Activated CD4-positive, alpha-beta T cell treated with anti-CD3 and anti-CD28 coated beads for 1 hour (primary cell): Measurements from ENCODE around the gene RNF223.
A peak's percentile ranks its signal among the peaks of the same experiment; 100 is the strongest.
"Not testable (repeated sequence)": the region's sequence is repeated elsewhere in the genome, so short reads cannot be mapped to it uniquely, and the experiment has no call there.

Source experiments
- DNase-seq: peaks from one replicate; pipeline ENCODE4 v3.0.0-alpha.2; 2020

The RNF223 gene

DNA sequence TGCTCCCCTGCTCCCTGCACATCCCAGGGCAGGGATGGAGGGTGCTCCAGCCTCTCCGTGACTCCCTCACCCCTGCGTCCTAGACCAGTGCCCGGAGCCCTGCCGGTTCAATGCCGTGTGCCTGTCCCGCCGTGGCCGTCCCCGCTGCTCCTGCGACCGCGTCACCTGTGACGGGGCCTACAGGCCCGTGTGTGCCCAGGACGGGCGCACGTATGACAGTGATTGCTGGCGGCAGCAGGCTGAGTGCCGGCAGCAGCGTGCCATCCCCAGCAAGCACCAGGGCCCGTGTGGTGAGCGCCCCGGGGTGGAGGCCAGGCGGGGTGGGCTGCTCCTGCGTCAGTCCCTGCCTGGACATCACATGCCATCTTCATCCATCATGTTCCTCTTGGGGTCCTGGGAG, 32.2 kb downstream of the RNF223 start:
- DNase-seq = no peak

DNA sequence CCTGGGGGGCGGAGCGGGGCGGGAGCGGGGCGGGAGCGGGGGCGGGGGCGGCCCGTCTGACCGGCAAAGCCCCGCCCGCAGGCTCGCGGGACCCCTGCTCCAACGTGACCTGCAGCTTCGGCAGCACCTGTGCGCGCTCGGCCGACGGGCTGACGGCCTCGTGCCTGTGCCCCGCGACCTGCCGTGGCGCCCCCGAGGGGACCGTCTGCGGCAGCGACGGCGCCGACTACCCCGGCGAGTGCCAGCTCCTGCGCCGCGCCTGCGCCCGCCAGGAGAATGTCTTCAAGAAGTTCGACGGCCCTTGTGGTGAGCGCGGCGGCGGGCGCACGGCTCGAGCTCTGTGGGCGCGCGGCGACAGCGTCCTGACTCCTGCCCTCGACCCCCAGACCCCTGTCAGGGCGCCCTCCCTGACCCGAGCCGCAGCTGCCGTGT, 33.0 kb downstream of the RNF223 start:
- DNase-seq = no peak

DNA sequence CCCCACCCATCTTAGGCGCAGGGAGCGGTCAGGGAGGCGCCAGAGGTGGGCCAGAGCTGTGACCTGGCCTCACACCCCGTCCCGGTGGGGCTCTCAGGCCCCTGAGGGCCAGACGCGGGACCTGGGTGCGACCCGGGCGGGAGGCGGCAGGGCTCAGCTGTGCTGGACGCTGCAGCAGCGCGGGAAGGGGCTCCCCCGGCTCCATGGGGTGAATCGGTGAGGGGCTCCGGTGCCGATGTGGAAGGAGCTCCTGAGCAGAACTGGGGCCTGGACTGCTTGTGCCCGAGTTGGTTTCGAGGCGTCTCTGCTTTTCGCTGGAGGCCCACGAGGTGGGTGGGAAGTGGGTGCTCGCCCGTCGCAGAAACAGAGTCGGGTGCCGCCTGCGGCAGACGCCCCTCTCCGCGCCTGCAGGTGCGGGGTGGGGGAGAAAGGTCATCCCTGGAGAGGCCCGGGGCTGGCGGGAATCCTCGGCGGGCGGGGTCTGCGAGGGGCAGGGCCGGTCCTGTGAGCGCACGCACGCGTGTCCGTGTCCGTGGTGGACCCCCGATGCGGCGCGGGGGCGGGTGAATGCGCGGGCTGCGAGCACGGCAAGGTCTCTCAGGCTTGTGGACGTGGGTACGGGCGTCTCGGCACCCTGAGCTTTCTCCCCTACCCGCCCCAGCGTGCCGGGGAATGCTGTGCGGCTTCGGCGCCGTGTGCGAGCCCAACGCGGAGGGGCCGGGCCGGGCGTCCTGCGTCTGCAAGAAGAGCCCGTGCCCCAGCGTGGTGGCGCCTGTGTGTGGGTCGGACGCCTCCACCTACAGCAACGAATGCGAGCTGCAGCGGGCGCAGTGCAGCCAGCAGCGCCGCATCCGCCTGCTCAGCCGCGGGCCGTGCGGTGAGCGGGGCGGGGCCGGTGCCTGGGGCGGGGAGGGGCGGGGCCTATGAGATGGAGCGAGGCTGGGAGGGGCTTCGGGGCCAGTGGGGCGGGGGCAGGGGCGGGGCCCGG, 33.8 kb downstream of the RNF223 start:
- peak; percentile 64 for DNase-seq

DNA sequence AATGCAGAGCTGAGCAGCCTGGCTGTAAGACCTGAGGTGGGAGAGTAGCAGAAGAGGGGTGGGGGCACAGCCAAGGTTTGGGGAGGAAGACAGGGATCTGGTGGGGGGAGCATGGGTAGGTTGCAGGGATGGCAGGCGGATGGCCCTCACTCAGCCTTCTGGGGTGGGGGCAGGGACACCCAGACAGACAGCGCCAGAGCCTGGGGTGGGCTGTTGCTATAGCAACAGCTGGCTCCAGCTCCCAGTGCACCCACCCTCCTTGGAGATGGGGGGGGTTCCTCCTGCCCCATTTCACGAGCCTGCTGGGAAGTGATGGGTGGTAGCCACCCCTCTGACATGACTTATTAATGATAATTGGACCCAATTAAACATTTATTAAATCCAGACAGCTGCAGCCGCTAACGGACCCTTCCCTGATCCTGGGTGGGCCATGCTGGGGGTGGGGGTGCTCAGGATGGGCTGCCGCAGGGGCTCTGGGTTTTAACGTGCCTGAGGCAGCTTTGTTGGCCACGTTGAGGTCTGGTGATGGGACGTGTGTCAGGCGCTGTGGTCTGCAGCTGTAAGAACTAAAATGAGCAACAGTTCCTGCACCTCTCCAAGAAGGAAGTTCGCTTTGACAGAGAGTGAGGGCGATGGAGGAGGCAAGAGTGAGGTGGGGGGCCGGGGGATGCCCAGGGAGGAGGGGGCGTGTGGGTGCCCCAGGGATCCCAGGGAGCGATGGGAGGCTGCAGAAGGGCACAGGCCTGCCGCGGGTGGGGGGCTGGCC, 34.8 kb downstream of the RNF223 start:
- DNase-seq = no peak

DNA sequence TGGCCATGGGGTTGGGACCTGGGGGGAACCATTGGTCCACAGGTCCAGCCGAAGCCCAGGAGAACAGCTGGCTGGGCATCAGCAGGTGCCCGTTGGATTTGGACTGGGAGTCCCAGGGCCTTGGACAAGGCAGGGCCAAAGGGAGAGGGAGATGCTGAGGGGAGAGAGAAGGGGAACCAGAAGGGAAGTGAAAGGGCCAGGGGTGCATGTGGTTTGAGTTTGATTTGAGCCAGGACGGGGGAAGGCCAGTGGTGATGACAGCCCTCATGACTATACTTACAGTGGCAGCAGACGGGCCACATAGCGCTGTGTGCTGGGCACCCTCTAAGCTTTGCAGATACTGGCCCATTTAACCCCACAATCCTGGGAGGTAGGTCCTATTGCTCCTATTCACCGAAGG, 35.4 kb downstream of the RNF223 start:
- DNase-seq = no peak

DNA sequence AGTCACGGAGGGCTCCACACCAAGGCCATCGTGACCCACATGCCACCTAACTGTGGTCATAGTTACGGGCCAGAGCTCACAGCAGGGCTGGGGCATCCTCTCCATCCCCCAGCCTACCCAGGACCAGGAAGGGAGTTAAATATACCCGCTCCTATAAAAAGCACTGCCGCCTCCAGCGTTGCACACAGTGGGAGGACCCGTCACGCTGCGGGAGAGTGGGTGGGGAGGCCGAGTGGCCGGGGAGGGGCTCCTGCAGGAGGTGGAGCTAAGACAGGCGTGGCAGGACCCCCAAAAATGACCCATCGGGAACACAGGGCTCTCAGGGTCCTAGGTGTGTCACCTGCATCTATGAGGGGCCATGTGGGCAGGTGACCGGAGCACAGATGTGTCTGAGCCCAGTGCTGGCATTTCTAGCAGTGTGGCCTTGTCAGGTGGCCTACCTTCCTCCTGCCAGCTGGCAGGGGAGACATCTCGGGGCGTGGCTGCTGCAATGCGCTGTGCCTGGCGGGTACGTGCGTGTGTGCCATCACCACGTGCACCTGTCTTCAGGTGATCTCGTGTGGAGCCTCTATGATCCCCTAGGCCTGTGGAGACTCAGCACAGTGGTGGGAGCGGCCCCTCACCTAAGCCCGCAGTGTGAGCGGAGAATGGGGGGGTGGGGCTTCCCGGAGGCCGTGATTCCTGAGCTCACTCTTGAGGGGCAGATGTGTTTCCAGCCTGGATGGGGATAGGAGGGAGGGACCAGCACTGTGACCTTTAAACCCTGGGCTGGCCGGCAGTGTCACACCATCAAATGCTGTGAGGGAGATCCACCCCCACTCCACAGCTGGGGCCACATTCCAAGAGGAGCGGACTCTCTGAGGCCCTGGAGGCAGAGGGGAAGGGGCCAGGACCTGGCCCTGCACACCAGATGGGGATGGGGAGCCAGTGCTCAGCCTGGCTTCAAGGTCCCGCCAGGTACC, 36.5 kb downstream of the RNF223 start:
- DNase-seq = no peak

DNA sequence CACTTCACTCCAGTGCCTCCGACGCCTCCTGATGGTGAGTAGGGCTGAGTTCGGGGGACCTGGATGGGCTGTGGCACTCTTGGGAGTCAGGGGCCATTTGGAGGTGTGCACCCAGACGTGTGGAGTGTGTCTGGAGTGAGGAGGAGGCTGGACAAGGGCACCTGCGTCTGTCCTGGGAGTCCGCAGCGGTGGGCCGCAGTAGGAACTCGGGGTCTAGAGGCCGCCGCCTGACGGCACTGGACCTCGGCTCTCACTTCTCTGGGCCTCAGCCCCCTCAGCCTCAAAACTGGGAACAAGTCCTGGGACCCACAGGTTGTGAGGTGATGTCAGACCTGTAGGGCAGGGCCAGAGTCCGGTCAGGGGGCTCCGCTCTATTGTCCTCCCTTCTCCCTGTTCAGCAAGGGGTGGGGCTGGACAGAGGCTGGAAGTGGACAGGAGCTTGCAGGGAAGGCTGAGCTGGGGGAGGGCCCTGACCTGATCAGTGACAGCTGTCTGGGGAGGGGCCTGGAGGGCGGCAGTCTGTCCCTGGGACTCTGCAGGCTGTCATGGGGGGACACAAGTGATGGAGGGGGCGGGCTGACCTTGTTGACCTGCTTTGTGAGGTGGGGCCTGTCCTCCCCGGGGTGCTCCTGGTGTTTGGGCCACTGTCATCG, 38.7 kb downstream of the RNF223 start:
- no peak for DNase-seq

DNA sequence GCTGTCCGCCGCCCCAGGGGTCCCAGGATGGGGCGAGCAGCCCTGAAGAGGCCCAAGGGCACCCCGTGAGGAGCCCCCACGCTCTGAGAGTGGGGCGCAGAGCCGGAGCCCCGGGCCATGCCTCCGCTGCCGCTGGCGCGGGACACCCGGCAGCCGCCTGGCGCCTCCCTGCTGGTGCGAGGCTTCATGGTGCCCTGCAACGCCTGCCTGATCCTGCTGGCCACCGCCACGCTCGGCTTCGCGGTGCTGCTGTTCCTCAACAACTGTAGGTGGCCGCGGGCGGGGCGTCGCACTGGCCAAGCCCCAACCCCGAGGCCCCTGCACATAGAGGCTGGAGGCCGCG, 39.7 kb downstream of the RNF223 start:
- DNase-seq = no peak

DNA sequence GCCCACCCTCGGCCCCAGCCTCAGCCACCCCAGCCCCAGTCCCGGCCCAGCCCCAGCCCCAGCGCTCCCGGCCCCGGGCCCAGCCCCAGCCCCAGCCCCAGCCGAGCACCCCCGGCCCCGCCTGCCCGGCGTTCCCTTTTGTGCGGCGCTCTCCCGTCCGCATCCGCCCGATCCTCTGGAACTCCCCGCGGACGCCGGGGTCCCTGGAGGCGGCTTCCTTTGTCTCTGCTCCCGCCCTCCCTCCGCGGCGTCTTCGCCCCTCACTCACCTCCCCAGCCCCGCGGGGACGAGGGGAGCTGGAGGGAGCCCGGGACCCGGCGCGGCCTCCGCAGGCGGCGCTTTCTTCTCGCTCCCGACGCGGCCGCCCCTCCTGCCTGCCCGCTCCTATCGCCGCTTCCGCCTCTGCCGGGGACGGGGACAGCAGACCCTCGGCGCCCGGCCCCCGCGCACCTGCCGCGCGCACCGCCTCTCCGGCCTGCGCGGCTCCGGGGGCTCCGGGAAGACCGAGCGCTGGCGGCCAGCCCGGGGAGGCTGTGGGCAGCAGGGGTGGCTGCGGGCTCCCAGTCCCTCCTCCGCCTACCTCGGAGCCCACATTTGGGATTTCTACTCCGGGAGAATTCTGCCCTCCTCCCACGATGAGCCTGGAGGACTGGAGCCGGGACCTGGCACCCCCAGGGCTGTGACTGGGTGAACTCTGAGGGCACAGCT, 40.2 kb downstream of the RNF223 start:
- no peak for DNase-seq

DNA sequence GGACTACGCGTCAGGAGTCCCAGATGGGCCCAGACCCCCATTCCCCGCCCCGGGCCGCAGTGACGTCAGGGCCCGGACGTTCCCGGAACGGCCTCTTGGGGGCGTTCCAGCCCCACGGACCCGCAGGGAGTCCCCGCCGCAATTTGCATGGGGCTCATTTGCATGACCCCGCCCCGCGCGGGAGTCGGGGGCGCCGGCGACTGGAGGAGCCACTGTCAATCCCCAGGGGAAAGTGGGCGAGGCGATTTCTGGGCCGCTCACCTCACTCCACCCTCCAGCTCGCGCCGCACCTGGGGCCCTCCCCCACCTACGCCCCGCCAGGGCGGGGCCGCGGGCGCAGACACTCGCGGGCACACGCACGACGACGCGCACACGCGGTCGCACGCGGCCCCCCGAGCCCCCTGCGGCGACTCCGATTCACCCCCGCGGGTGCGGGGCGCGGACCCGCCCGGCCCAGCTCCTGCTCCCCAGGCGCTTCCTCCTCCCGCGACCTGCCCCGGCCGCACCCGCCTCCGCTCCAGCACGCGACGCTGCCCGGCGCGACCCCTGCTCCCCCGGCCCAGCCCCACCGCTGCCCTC, 41.0 kb downstream of the RNF223 start:
- peak; percentile 70 for DNase-seq

DNA sequence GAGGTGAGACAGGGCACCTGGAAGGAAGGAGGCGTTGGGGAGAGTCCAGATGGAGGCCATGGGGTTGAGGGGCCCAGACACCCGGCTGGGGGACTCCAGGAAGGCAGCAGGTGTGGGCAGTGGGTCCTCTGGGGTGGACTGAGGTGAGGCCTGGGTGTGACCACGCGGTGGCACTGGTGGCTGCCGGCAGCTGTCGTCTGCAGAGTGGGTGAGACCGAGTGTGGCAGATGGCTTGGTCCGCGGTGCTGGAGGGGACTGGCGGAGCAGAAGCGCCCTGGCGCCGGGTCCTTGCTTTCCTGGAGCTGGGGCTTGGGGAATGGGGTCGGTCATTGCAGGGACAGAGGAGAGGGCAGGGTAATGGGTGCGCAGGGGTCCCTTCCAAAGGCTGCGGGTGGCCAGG, 41.7 kb downstream of the RNF223 start:
- DNase-seq = no peak

DNA sequence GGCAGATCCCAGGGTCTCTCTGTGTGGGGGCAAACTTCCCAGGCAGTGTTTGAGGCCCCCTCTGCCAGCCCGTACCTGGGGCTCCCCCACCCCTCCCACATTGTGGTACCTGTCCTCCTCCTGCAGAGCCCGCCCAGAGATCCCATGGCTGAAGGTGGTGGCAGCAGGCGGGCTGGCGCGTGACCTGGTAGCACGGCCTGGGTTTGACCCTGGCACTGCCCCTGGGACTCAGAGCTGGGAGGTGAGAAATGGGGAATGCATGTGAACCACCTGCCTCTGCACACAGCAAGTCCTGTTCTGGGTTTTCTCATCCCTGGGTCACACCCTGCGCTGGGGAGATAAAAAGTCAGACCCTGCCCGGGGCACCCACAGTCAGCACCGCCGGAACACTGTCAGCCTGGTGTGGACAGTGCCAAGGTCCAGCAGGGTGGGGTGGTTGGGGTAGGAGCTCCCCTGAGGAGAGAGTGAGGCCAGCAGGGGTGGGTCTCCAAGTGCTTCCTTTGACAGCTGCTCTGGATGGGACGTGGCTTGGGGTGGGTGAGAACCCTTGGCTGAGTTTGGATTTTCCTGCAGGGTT, 42.4 kb downstream of the RNF223 start:
- DNase-seq = no peak

DNA sequence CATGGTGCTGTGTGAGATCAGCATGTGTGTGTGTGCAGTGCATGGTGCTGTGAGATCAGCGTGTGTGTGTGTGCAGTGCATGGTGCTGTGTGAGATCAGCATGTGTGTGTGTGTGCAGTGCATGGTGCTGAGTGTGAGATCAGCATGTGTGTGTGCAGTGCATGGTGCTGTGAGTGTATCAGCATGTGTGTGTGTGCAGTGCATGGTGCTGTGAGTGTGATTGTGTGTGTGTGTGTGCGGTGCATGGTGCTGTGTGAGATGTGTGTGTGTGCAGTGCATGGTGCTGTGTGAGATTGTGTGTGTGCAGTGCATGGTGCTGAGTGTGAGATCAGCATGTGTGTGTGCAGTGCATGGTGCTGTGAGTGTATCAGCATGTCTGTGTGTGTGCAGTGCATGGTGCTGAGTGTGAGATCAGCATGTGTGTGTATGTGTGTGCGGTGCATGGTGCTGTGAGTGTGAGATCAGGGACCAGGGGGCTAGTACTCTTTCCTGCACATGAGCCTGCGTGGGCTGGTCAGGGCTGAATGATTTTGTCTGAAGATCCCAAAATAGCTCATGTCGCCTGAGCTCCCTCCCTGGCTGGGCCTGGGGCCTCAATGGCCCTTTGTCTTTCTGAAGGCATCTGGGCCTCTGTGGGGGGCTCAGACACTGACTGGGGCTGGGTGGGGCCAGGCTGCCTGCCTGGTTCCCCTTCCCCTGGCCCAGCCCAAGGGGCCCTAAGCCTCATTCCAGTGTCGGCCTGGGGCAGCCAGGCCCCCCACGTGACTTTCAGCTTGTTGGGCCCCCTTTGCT, 43.0 kb downstream of the RNF223 start:
- DNase-seq = not testable (repeated sequence)

DNA sequence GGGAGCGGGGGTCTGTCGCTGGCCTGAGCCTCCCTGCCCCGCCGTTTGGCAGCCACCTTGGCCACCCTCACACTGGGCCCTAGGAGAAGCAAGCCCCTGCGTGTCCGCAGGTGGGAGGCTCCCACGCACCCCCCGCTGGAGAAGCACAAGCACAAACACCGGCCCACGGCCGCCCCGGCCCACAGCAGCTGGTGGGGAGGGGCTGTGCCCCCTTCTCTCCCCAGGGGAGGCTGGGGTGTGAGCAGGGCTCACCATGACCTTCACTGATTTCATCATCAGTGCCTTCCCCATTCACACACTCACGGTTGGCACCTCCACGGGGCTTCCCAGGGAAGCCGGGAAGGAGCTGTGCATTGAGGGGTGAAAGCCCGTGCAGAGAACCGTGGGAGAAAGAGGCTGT, 46.3 kb downstream of the RNF223 start:
- DNase-seq = no peak

DNA sequence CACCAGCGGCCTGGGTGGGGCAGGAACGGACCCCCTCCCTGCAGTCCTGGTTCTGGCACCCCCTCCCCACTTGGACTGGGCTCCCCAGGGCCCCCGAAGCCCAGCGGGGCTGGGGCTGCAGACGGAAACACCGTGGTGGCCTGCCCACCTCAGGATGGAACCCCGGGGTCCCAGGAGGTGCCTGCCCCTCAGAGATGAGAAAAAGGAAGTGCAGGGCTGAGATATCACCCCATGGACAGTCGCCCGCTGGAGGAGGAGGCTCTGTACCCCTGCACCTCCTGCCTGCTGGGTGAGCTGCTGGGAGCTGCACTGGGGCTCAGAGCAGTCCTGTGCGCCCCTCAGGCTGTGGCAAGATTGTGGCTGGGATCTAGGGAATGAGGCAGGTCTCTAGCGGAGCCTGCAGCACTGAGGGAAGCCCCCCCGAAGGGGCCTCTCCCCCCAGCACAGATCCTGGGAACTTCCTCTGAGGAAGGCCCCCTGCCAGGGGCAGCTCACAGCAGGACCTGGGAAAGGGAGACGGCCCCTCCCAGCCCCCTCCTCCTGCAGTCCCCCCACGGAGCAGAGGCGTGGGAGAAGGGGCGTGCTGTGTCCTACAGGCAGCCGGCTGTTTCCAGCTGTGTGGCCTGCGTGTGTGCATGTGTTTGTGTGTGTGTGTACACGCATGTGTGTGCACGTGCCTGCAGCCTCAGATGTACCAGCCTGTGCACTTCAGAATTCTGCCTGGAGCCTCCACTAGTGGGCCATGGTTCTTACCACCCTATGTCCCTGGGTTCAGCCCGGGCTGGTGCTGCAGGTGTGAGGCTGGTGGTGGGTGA, 47.3 kb downstream of the RNF223 start:
- DNase-seq = no peak

DNA sequence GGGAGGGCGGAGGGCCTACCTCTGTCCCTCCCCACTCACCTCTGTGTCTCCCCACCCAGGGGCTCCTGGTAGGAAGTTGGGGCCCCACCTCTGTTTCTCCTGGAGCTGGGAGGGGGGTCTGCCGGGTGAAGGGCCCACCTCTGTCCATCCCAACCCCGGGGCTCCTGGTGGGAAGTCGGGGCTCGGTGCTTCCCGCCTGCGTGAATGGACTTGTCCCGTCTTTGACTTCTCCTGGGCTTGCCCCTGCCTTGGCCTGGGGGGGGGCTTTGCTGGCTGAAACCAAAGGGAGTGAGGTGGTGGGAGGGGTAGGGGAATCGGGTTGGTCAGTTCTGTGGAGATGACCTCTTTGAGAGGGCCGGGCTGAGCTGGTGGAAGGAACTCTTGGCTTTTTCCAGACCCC, 48.4 kb downstream of the RNF223 start:
- no peak for DNase-seq

DNA sequence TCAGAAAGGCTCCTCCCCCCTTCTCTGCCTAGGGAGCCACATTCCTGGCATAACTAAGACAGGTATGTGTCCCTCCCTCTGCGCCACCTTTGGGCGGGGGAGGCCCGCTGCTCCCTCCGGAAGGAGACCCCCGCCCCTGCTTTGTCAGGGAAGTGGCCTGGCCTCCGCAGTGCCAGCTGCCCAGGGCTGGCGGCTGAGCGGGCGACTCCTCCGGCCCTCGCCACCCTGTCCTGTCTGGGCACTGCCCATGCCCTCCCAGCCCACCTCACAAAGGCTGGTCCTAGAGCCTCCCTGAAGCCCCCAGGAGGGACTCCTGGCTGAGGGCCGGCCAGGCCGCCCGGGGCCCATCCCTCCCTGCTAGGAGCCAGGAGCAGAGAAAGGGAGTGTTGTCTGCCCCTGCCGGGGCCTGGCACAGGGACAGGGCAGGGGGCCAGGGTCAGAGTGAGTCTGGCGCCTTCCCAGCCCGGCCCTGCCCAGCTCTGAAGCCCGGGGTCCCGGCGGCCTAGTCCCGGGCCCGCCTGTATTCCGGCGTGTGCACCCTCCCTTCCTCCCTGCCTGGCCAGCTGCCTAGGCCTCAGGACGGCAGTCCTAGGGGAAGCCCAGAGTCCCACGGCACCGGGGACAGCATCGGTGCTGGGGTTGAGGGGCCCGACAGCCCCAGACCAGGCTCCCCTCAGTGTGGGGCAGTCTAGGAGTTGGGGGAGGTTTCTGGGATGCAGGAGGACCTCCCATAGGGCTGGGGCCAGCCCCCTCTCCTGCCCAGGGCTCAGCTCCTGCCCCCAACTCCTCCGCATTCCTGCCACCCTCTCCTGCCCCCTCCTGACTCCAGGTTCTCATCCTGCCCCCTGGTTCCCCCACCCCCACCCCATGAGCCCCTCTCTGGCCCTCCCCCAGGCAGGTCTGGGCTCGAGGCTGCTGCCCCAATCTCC, 49.1 kb downstream of the RNF223 start:
- no peak for DNase-seq

DNA sequence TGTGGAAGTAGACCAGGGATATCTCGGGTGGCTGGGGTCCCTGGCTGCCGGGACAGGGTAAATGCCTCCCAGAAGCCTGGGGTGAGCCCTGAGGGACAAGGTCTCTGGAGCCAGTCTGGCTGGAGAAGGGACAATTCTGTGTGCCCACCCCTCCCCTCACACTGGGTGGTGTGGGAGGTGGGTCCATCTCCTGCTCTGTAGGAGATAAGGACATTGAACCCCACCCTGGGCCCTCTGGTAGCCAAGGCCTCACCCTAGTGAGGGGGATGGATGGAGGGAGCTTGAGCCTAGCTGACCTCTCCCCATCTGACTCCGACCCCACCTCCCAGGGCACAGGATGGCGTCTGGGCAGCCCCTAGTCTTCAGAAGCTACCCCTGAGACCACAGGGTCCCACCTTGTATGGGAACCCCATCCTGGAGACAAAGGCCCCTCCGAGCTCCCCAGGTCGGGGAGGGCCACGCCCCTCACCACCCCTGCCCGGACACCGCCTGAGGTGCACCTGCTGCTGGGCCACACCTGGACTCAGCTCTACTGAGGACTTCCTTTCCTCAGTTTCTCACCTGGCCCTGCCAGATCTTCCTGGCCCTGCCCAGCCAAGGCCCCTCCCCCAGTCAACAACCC, 49.8 kb downstream of the RNF223 start:
- no peak for DNase-seq
